Measurements from ENCODE around the gene MPRIP. TPM values are rescaled to one million over a fixed set of nuclear protein-coding genes. Genes with fewer than 3 reads are reported as not detected.

Gene MPRIP
- total RNA-seq, 1 experiment from 2014 or later: 140 TPM

- TF ChIP-seq PRDM15 (CRISPR knock-in tag; IDR thresholded peaks at IDR 0.05): no peak
- TF ChIP-seq SP1 (CRISPR knock-in tag; conservative IDR thresholded peaks at IDR 0.05): no peak
- TF ChIP-seq SMAD4 (CRISPR knock-in tag; IDR thresholded peaks at IDR 0.05): no peak
- no peak for TF ChIP-seq CBFB (CRISPR knock-in tag; IDR thresholded peaks at IDR 0.05; ENCODE audit: low read depth)
- TF ChIP-seq ARID4B (CRISPR knock-in tag; IDR thresholded peaks at IDR 0.05; ENCODE audit: borderline replicate concordance): no peak
- no peak for TF ChIP-seq USF1 (CRISPR knock-in tag; IDR thresholded peaks at IDR 0.05)
Observed at GRCh38 chr17:17191346-17191792, 149.1 kb downstream of the MPRIP start (continued).

GRCh38 chr17:17191961-17192381 is 149.7 kb downstream of the MPRIP start:
- ChIA-PET POLR2A (interaction anchor here (0.7 to 1.4 kb wide), 2 partner anchors 50 to 135 kb away, joined by 3 to 5 read pairs; no protein-coding TSS in a partner anchor), CTCF (interaction anchor here (0.6 to 1.6 kb wide), 4 partner anchors 45 to 83 kb away, joined by 3 to 6 read pairs (median 4); no protein-coding TSS in a partner anchor)
- H3K4me3 Mint-ChIP-seq: no peak overlapping the region
- H3K27me3 Mint-ChIP-seq (ENCODE audit: low read depth): no peaks in the 10 kb centered on the region
- H3K36me3 Mint-ChIP-seq: peaks cover 9% of the 10 kb centered on the region; the same call in 1 of the 2 replicates
- ATAC-seq (no peak), DNase-seq (ENCODE audit: low spot score) (no peak)
- H3K9me3 Mint-ChIP-seq: no peaks in the 10 kb centered on the region
- no peak overlapping the region for H3K27ac Mint-ChIP-seq
- peaks cover 4% of the 10 kb centered on the region; the same call in 1 of the 2 replicates for H3K4me1 Mint-ChIP-seq
- no peak for TF ChIP-seq PRDM15 (CRISPR knock-in tag; IDR thresholded peaks at IDR 0.05)
- TF ChIP-seq ETV6 (CRISPR knock-in tag; IDR thresholded peaks at IDR 0.05): no peak
- no peak for TF ChIP-seq CTCF (IDR thresholded peaks at IDR 0.05)
- no peak for TF ChIP-seq ZNF396 (CRISPR knock-in tag; IDR thresholded peaks at IDR 0.05; ENCODE audit: borderline replicate concordance)
- no peak for TF ChIP-seq E2F1 (CRISPR knock-in tag; IDR thresholded peaks at IDR 0.05)
- no peak for TF ChIP-seq FOXP1 (CRISPR knock-in tag; IDR thresholded peaks at IDR 0.05; ENCODE audit: borderline replicate concordance)
- TF ChIP-seq FOXJ3 (CRISPR knock-in tag; IDR thresholded peaks at IDR 0.05; ENCODE audit: borderline replicate concordance): no peak
- no peak for TF ChIP-seq SOX15 (CRISPR knock-in tag; IDR thresholded peaks at IDR 0.05)
- TF ChIP-seq GRHL2 (CRISPR knock-in tag; IDR thresholded peaks at IDR 0.05; ENCODE audit: insufficient replicate concordance, severe bottlenecking): no peak
- no peak for TF ChIP-seq ZSCAN18 (CRISPR knock-in tag; IDR thresholded peaks at IDR 0.05)
- no peak for TF ChIP-seq ZBTB43 (CRISPR knock-in tag; IDR thresholded peaks at IDR 0.05)
